Left colon (tissue), 2 donors: ENCODE results near the gene FAM25G. TPM values are rescaled to one million over a fixed set of nuclear protein-coding genes. Genes with fewer than 3 reads are reported as not detected.

ENCODE experiments used
- ATAC-seq: fragments of 200-7000 bp; cut with Tn5 transposase; one replicate; pipeline ENCODE4 v1.9.1; 2020; ENCODE audit warnings: mild to moderate bottlenecking, moderate library complexity
- DNase-seq, 2 donors: peaks; one replicate each; pipeline ENCODE4 v3.0.0-alpha.2; 2020
- intact Hi-C, 2 donors: fragments of 100-400 bp; cut with DNase I in 1 of 2; cut with micrococcal nuclease in 1 of 2; formaldehyde crosslinking; loops; one replicate each; pipeline versions ENCODE4 v1.11.2 to v1.14.0; 2022; cut with DNase I, micrococcal nuclease
- total RNA-seq, 2 donors: library from RNA; stranded (reverse); fragmentation: NEBNext Ultra II Directional; extraction: Animal tissue kit (Norgen Biotek cat#: 25700); gene quantifications; one replicate each; pipeline ENCODE4 v1.2.1, GENCODE V29; 2021
- donor health status: DM: no; HTN: no; CAD: no.
- donor health status: DM: yes; HTN: yes; CAD: no.

Gene FAM25G
- total RNA-seq, 2 donors from 2014 or later = 2.7 to 2.9 TPM

DNA sequence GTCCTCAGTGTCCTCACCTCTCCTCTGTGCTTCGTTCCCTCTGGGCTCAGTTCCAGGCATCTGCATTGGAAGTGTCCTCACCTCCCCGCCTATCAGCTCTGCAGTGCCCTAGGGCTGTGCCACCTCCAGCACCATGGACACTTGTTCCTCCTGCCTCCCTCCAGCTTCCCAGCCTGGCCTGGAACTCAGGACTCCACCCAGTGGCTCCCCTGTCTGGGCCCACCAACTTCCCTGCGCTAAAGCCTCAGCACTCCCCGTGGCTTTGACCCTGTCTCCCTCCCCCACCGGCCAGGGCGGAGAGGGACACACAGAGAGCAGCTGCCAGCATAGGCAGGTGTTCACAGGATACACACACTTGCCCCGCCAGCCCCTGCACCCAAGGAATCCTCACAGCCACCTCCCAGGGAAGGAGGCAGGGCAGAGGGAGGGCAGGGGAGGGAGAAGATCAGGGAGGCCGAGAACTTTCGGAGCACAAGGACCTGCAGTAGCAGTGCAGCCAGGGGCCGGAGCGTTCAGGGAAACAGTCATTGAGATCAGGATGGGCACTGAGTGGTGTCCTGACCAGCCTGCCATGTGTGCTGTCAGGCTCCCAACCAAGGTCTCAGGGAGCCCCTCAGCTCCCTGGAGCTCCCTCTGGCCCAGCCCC is 38.9 kb downstream of the FAM25G start:
- DNase-seq (no peak), ATAC-seq (peak; percentile 6)
- intact Hi-C loops = no loop called here

GRCh38 chr10:47451998-47452494 is 39.5 kb downstream of the FAM25G start:
- intact Hi-C loops = no loop called here
- DNase-seq = no peak
- ATAC-seq = no peak

GRCh38 chr10:47451273-47451997 is 40.1 kb downstream of the FAM25G start:
- ATAC-seq (no peak), DNase-seq (no peak)

DNA sequence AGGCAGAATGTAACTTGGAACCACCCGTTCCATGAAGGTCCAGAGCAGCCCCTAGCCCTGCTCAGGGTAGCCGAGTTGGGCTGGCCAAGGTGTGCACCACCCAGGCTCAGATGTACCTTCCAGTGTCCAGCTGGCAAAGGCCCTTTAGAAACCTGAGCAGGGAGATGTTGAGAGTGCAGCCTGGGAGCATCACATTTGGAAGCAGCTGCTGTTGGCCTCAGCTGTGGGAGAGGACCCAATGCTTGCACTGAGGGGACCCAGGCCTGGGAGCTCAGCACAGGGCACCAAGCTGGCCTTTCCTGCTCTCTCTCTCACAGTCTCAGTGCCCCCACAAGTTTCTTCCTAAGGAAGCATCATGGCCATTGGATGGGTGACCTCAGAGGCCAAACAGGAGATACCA is 41.1 kb downstream of the FAM25G start:
- no peak for ATAC-seq
- intact Hi-C loops = no loop called here
- peak in 1 of 2 donors; percentile 14 for DNase-seq

More at GRCh38 chr10:47451273-47451997, 40.1 kb downstream of the FAM25G start:
- intact Hi-C loops = no loop called here

- intact Hi-C loops = no loop called here
These were observed 41.5 kb downstream of the FAM25G start for GRCh38 chr10:47449979-47450378.

DNA sequence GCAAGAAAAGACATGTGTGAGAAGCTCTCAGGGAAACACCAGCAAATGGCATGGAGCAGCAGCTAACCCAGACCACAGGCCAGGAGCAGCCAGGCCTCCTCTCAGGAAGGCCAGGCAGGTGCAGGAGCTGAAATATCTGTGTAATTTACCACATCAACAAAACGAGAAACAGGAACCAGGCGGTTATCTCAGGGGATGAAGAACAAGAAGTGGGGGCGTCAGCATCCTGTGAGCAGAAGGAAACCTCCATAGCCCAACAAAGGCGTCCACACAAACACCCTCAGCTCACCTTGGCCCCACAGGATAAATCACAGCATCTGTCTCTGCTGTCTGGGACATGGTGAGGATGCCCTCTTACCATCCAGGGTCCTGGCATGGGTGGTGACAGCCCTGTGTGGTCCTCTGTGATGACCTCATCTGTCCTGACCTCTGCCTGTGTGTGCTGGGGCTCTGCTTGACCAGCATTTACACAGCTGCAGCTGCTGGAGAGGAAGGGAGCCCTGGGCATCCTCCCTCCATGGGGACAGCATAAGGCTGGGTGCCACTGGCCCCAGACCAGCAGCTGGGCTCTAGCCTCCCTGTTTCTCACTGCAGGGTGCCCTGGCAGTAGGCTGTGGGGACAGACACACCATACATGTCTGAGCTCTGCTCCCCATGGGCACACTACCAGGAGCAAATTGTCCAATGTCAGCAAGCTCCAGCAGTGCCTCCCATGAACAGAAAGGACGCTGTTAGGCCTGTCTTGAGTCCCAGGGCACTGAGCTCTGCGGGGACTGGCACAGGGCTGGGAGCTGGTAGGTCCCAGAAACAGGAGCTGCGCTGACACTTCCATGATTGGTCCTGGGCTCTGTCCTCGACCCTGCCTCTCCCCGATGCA is 42.2 kb downstream of the FAM25G start:
- ATAC-seq = no peak
- intact Hi-C loops = no loop called here

More at GRCh38 chr10:47449979-47450378, 41.5 kb downstream of the FAM25G start:
- ATAC-seq = no peak
- DNase-seq = no peak

DNA sequence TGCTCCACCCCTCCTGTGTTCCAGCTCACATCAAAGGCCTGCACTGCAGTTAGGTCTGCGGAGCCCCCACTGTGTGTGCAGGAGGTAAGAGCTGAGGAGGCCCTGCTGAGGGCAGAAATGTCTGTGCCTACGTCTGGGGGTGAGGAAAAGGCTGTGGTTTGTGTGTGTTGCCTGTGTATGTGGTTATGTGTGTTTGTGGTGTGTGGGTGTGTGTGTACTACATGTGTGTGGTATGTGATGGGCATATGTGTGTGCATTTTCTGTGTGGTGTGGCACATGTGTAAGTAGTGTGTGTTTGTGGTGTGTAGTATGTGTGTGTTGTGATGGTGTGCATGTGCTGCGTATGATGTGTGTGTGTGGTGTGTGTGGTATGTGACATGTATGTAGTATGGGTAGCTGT is 43.8 kb downstream of the FAM25G start:
- intact Hi-C loops = no loop called here

More for the DNA sequence above, 42.2 kb downstream of the FAM25G start:
- DNase-seq = peak in 1 of 2 donors; percentile 20

GRCh38 chr10:47447209-47447608 is 44.3 kb downstream of the FAM25G start:
- DNase-seq (no peak), ATAC-seq (no peak)
- intact Hi-C loops = no loop called here

More for the DNA sequence above, 43.8 kb downstream of the FAM25G start:
- ATAC-seq (no peak), DNase-seq (no peak)

- intact Hi-C loops = no loop called here
- ATAC-seq (no peak), DNase-seq (no peak)
These were observed 45.8 kb downstream of the FAM25G start for GRCh38 chr10:47445720-47446119.

DNA sequence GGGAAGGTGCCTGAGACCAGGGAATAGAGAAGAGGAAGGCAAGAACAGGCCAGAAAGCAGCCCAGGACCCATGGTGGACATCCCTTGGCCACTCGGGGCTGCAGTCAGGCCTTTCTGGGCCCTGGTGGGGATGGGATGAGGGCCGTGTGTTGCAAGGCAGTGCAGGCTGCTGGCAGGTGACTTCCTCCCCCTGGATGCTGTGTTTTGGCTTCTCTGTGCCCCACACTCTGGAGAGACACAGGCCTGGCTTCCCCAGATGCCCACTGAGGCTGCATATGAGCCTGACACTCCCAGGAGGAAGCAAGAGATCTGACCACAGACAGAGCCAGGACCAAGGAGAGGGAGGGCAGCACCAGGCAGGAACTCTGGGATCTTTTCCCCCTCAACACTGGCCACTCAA is 47.5 kb downstream of the FAM25G start:
- DNase-seq (no peak), ATAC-seq (no peak)
- intact Hi-C loops = no loop called here

DNA sequence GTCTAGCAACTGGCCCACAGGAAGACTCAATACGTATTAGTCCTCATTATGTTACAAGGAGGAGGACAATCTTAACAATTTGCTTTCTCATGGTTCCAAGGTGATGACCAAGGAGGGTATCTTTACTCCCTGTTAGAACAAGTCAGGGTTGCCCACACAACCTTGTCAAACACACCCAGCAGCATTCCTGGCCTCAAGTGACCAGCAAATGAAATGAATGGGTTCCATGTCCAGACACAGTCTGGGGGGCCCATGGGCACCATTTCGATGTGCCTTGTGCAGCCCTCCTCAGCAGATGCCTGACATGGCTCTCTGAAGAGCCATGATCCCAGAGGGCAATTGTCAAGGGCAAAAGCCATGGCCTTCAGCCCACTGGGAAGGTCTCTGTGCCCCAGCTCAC is 48.4 kb downstream of the FAM25G start:
- ATAC-seq = no peak
- DNase-seq = no peak

GRCh38 chr10:47442351-47442750 is 49.1 kb downstream of the FAM25G start:
- DNase-seq = no peak

More for the DNA sequence above, 48.4 kb downstream of the FAM25G start:
- intact Hi-C loops = no loop called here

GRCh38 chr10:47441938-47442337 is 49.6 kb downstream of the FAM25G start:
- DNase-seq (no peak), ATAC-seq (no peak)
- intact Hi-C loops = no loop called here

More at GRCh38 chr10:47442351-47442750, 49.1 kb downstream of the FAM25G start:
- intact Hi-C loops = no loop called here
- no peak for ATAC-seq

GRCh38 chr10:47440207-47440606 is 51.3 kb downstream of the FAM25G start:
- no peak for DNase-seq
- intact Hi-C loops = no loop called here
- ATAC-seq = no peak

GRCh38 chr10:47438857-47439474 is 52.5 kb downstream of the FAM25G start:
- intact Hi-C loops = no loop called here
- ATAC-seq (peak; percentile 100), DNase-seq (peak; percentile 42 to 65)
